ENCODE data around the gene LRRC32. TPM values are rescaled to one million over a fixed set of nuclear protein-coding genes. Genes with fewer than 3 reads are reported as not detected.

The LRRC32 gene
- total RNA-seq, 1 donor from 2014 or later: 24.4 TPM

GRCh38 chr11:76626266-76626665, 44.3 kb downstream of the LRRC32 start:
- Mint-ChIP-seq H3K4me3 (ENCODE audit: unreplicated experiment) (no peak overlapping the region), H3K9me3 (ENCODE audit: unreplicated experiment) (peaks cover 16% of the 10 kb centered on the region), H3K4me1 (ENCODE audit: low read depth, unreplicated experiment) (peaks cover 11% of the 10 kb centered on the region), H3K27me3 (ENCODE audit: low read depth, unreplicated experiment) (no peaks in the 10 kb centered on the region), H3K27ac (ENCODE audit: unreplicated experiment) (no peak overlapping the region), H3K36me3 (ENCODE audit: low read depth, unreplicated experiment) (peaks cover 7% of the 10 kb centered on the region)
- FAIRE-seq (no peak), DNase-seq (ENCODE audit: low read depth) (no peak)
- Histone ChIP-seq H3K4me3 (ENCODE audit: insufficient read depth, low read depth, low read length) (no peak overlapping the region), H3K4me1 (ENCODE audit: insufficient read depth, low read length) (peaks cover 32% of the 10 kb centered on the region), H3K4me2 (ENCODE audit: low read length) (no peak overlapping the region), H3K27me3 (ENCODE audit: insufficient read depth, low read length) (no peaks in the 10 kb centered on the region), H3K79me2 (ENCODE audit: insufficient read depth, low read length) (no peaks in the 10 kb centered on the region), H3K9ac (ENCODE audit: low read length) (no peak overlapping the region), H4K20me1 (ENCODE audit: insufficient read depth, low read length) (no peaks in the 10 kb centered on the region), H3K27ac (ENCODE audit: low read depth, low read length) (no peak overlapping the region), H3K36me3 (ENCODE audit: insufficient read depth, low read length) (no peaks in the 10 kb centered on the region), H3K9me3 (ENCODE audit: insufficient read depth, low read depth, low read length) (peaks cover 2% of the 10 kb centered on the region), H2AFZ (ENCODE audit: low read depth, low read length) (no peak overlapping the region)
- TF ChIP-seq EZH2 (IDR thresholded peaks at IDR 0.05; ENCODE audit: insufficient read depth, low read length) (no peak), CTCF (IDR thresholded peaks at IDR 0.05; ENCODE audit: insufficient read depth, low read depth, low read length) (no peak)

- peaks cover 15% of the 10 kb centered on the region for H3K9me3 Mint-ChIP-seq (ENCODE audit: unreplicated experiment)
- H3K9ac ChIP-seq (ENCODE audit: low read length): no peak overlapping the region
- no peak for DNase-seq (ENCODE audit: low read depth)
Observed at GRCh38 chr11:76625472-76626186, 44.9 kb downstream of the LRRC32 start.

More at GRCh38 chr11:76625472-76626186, 44.9 kb downstream of the LRRC32 start:
- Histone ChIP-seq H3K27me3 (ENCODE audit: insufficient read depth, low read length) (no peaks in the 10 kb centered on the region), H3K4me1 (ENCODE audit: insufficient read depth, low read length) (peaks cover 37% of the 10 kb centered on the region), H3K9me3 (ENCODE audit: insufficient read depth, low read depth, low read length) (peaks cover 1% of the 10 kb centered on the region), H3K27ac (ENCODE audit: low read depth, low read length) (no peak overlapping the region), H2AFZ (ENCODE audit: low read depth, low read length) (no peak overlapping the region), H4K20me1 (ENCODE audit: insufficient read depth, low read length) (no peaks in the 10 kb centered on the region), H3K79me2 (ENCODE audit: insufficient read depth, low read length) (no peaks in the 10 kb centered on the region), H3K4me3 (ENCODE audit: insufficient read depth, low read depth, low read length) (no peak overlapping the region), H3K36me3 (ENCODE audit: insufficient read depth, low read length) (no peaks in the 10 kb centered on the region), H3K4me2 (ENCODE audit: low read length) (no peak overlapping the region)
- peaks cover 7% of the 10 kb centered on the region for H3K36me3 Mint-ChIP-seq (ENCODE audit: low read depth, unreplicated experiment)
- no peaks in the 10 kb centered on the region for H3K27me3 Mint-ChIP-seq (ENCODE audit: low read depth, unreplicated experiment)
- H3K4me1 Mint-ChIP-seq (ENCODE audit: low read depth, unreplicated experiment): peaks cover 13% of the 10 kb centered on the region
- no peak overlapping the region for H3K4me3 Mint-ChIP-seq (ENCODE audit: unreplicated experiment)
- FAIRE-seq: no peak
- H3K27ac Mint-ChIP-seq (ENCODE audit: unreplicated experiment): no peak overlapping the region
- no peak for TF ChIP-seq CTCF (IDR thresholded peaks at IDR 0.05; ENCODE audit: insufficient read depth, low read depth, low read length)
- no peak for TF ChIP-seq EZH2 (IDR thresholded peaks at IDR 0.05; ENCODE audit: insufficient read depth, low read length)

Measured in astrocyte (in vitro differentiated cells and primary cell).